Measurements from ENCODE around the gene BICC1. TPM values are rescaled to one million over a fixed set of nuclear protein-coding genes. Genes with fewer than 3 reads are reported as not detected.
A peak's percentile ranks its signal among the peaks of the same experiment; 100 is the strongest.

BICC1 gene
- polyA plus RNA-seq, 1 experiment, result 25.6 TPM

- POLR2A ChIA-PET, result no interaction called here
- no peak overlapping the region for H3K27ac ChIP-seq (ENCODE audit: low read depth, low read length)
- no peak for DNase-seq (ENCODE audit: low read depth, low spot score)
- H3K27me3 ChIP-seq (ENCODE audit: control insufficient read depth, insufficient read depth, low read length), result no peaks in the 10 kb centered on the region
- CTCF ChIA-PET, result interaction anchor here (2.9 kb wide), 1 partner anchor 12 kb away, joined by 16 read pairs; no protein-coding TSS in a partner anchor
- no peaks in the 10 kb centered on the region for H3K9me3 ChIP-seq (ENCODE audit: control insufficient read depth, insufficient read depth, low read length)
- TF ChIP-seq CTCF (IDR thresholded peaks at IDR 0.05; ENCODE audit: low read depth, low read length), result no peak
- H3K4me3 ChIP-seq (ENCODE audit: low read depth, low read length), result no peak overlapping the region
Measured at GRCh38 chr10:58518775-58519174, 6.1 kb downstream of the BICC1 start.

GRCh38 chr10:58529077-58529728 lies 16.5 kb downstream of the BICC1 start:
- Histone ChIP-seq H3K27me3 (ENCODE audit: control insufficient read depth, insufficient read depth, low read length) (no peaks in the 10 kb centered on the region), H3K9me3 (ENCODE audit: control insufficient read depth, insufficient read depth, low read length) (no peaks in the 10 kb centered on the region), H3K4me3 (ENCODE audit: low read depth, low read length) (no peak overlapping the region), H3K27ac (ENCODE audit: low read depth, low read length) (no peak overlapping the region)
- TF ChIP-seq CTCF (IDR thresholded peaks at IDR 0.05; ENCODE audit: low read depth, low read length), result no peak
- ChIA-PET CTCF (interaction anchor here (0.6 to 5.5 kb wide), 9 partner anchors 11 to 1051 kb away, joined by 3 to 43 read pairs (median 4); no protein-coding TSS in a partner anchor), POLR2A (no interaction called here)
- DNase-seq (ENCODE audit: low read depth, low spot score), result no peak

GRCh38 chr10:58531084-58531695 lies 18.5 kb downstream of the BICC1 start:
- H3K27ac ChIP-seq (ENCODE audit: low read depth, low read length), result no peak overlapping the region
- CTCF ChIA-PET, result interaction anchor here (0.6 to 5.5 kb wide), 42 partner anchors 11 to 700 kb away, joined by 3 to 43 read pairs (median 4); no protein-coding TSS in a partner anchor
- TF ChIP-seq CTCF (IDR thresholded peaks at IDR 0.05; ENCODE audit: low read depth, low read length), result peak; percentile 85
- no peak overlapping the region for H3K4me3 ChIP-seq (ENCODE audit: low read depth, low read length)
- POLR2A ChIA-PET, result no interaction called here
- no peaks in the 10 kb centered on the region for H3K27me3 ChIP-seq (ENCODE audit: control insufficient read depth, insufficient read depth, low read length)
- no peak for DNase-seq (ENCODE audit: low read depth, low spot score)
- H3K9me3 ChIP-seq (ENCODE audit: control insufficient read depth, insufficient read depth, low read length), result no peaks in the 10 kb centered on the region

- POLR2A ChIA-PET, result no interaction called here
- Histone ChIP-seq H3K27ac (ENCODE audit: low read depth, low read length) (no peak overlapping the region), H3K9me3 (ENCODE audit: control insufficient read depth, insufficient read depth, low read length) (no peaks in the 10 kb centered on the region), H3K4me3 (ENCODE audit: low read depth, low read length) (no peak overlapping the region), H3K27me3 (ENCODE audit: control insufficient read depth, insufficient read depth, low read length) (no peaks in the 10 kb centered on the region)
- TF ChIP-seq CTCF (IDR thresholded peaks at IDR 0.05; ENCODE audit: low read depth, low read length), result no peak
- CTCF ChIA-PET, result interaction anchor here (1.2 kb wide), 1 partner anchor 121 kb away, joined by 3 read pairs; no protein-coding TSS in a partner anchor
- no peak for DNase-seq (ENCODE audit: low read depth, low spot score)
Measured at GRCh38 chr10:58535311-58535710, 22.6 kb downstream of the BICC1 start.

GRCh38 chr10:58543141-58543540 lies 30.5 kb downstream of the BICC1 start:
- Histone ChIP-seq H3K4me3 (ENCODE audit: low read depth, low read length) (no peak overlapping the region), H3K27me3 (ENCODE audit: control insufficient read depth, insufficient read depth, low read length) (no peaks in the 10 kb centered on the region), H3K27ac (ENCODE audit: low read depth, low read length) (no peak overlapping the region), H3K9me3 (ENCODE audit: control insufficient read depth, insufficient read depth, low read length) (no peaks in the 10 kb centered on the region)
- TF ChIP-seq CTCF (IDR thresholded peaks at IDR 0.05; ENCODE audit: low read depth, low read length), result no peak
- DNase-seq (ENCODE audit: low read depth, low spot score), result no peak
- ChIA-PET POLR2A (no interaction called here), CTCF (interaction anchor here (1.5 kb wide), 1 partner anchor 128 kb away, joined by 5 read pairs; no protein-coding TSS in a partner anchor)
